ENCODE results near the gene WNT10A.

GRCh38 chr2:218887079-218887478 lies 6.4 kb downstream of the WNT10A start:
- TF ChIP-seq, protein P1, sequence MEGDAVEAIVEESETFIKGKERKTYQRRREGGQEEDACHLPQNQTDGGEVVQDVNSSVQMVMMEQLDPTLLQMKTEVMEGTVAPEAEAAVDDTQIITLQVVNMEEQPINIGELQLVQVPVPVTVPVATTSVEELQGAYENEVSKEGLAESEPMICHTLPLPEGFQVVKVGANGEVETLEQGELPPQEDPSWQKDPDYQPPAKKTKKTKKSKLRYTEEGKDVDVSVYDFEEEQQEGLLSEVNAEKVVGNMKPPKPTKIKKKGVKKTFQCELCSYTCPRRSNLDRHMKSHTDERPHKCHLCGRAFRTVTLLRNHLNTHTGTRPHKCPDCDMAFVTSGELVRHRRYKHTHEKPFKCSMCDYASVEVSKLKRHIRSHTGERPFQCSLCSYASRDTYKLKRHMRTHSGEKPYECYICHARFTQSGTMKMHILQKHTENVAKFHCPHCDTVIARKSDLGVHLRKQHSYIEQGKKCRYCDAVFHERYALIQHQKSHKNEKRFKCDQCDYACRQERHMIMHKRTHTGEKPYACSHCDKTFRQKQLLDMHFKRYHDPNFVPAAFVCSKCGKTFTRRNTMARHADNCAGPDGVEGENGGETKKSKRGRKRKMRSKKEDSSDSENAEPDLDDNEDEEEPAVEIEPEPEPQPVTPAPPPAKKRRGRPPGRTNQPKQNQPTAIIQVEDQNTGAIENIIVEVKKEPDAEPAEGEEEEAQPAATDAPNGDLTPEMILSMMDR (IDR thresholded peaks at IDR 0.05), result no peak
- TF ChIP-seq EZH2 (IDR thresholded peaks at IDR 0.05), result no peak
- no peak for TF ChIP-seq EZH2phosphoT487 (IDR thresholded peaks at IDR 0.05)
